ENCODE results near the gene CERS1. TPM values are rescaled to one million over a fixed set of nuclear protein-coding genes. Genes with fewer than 3 reads are reported as not detected.
A peak's percentile ranks its signal among the peaks of the same experiment; 100 is the strongest.

CERS1 gene
- total RNA-seq, 2 experiments from 2014 or later: not detected

GRCh38 chr19:18876865-18877264, 19.1 kb downstream of the CERS1 start:
- ChIA-PET POLR2A (interaction anchor here (0.8 kb wide), 1 partner anchor 42 kb away, joined by 4 read pairs; no protein-coding TSS in a partner anchor), CTCF (interaction anchor here (1.5 kb wide), 1 partner anchor 30 kb away, joined by 5 read pairs; no protein-coding TSS in a partner anchor)
- H3K9me3 Mint-ChIP-seq (ENCODE audit: insufficient read depth): no peaks in the 10 kb centered on the region
- no peaks in the 10 kb centered on the region for H3K36me3 Mint-ChIP-seq (ENCODE audit: low read depth)
- H3K27me3 Mint-ChIP-seq (ENCODE audit: low read depth): no peaks in the 10 kb centered on the region
- H3K27ac Mint-ChIP-seq: no peak overlapping the region
- H3K4me3 Mint-ChIP-seq: no peak overlapping the region
- no peaks in the 10 kb centered on the region for H3K4me1 Mint-ChIP-seq (ENCODE audit: low read depth)
- DNase-seq (no peak), ATAC-seq (no peak)

GRCh38 chr19:18875726-18876125, 20.2 kb downstream of the CERS1 start:
- CTCF ChIA-PET: interaction anchor here (0.9 to 1.5 kb wide), 3 partner anchors 9 to 287 kb away, joined by 3 to 5 read pairs (median 3); partner anchors contain the start of gene REX1BD

GRCh38 chr19:18871543-18871942, 24.4 kb downstream of the CERS1 start:
- ATAC-seq: no peak
- no peak overlapping the region for H3K4me3 Mint-ChIP-seq
- POLR2A ChIA-PET: no interaction called here

More at GRCh38 chr19:18875726-18876125, 20.2 kb downstream of the CERS1 start:
- Mint-ChIP-seq H3K27me3 (ENCODE audit: low read depth) (no peaks in the 10 kb centered on the region), H3K9me3 (ENCODE audit: insufficient read depth) (no peaks in the 10 kb centered on the region), H3K36me3 (ENCODE audit: low read depth) (peaks cover 2% of the 10 kb centered on the region), H3K4me1 (ENCODE audit: low read depth) (no peaks in the 10 kb centered on the region), H3K27ac (no peak overlapping the region), H3K4me3 (no peak overlapping the region)
- POLR2A ChIA-PET: interaction anchor here (0.6 to 0.8 kb wide), 2 partner anchors 43 to 391 kb away, joined by 3 to 4 read pairs; partner anchors contain the start of genes COPE and DDX49
- no peak for ATAC-seq
- DNase-seq: no peak

GRCh38 chr19:18870531-18871172, 25.3 kb downstream of the CERS1 start:
- Mint-ChIP-seq H3K4me1 (ENCODE audit: low read depth) (no peaks in the 10 kb centered on the region), H3K4me3 (no peak overlapping the region), H3K9me3 (ENCODE audit: insufficient read depth) (no peaks in the 10 kb centered on the region), H3K36me3 (ENCODE audit: low read depth) (peaks cover 23% of the 10 kb centered on the region), H3K27me3 (ENCODE audit: low read depth) (no peaks in the 10 kb centered on the region), H3K27ac (no peak overlapping the region)
- ChIA-PET CTCF (no interaction called here), POLR2A (no interaction called here)
- ATAC-seq: no peak
- DNase-seq: no peak

More at GRCh38 chr19:18871543-18871942, 24.4 kb downstream of the CERS1 start:
- DNase-seq: no peak
- no peaks in the 10 kb centered on the region for H3K4me1 Mint-ChIP-seq (ENCODE audit: low read depth)
- H3K27ac Mint-ChIP-seq: no peak overlapping the region
- no peaks in the 10 kb centered on the region for H3K27me3 Mint-ChIP-seq (ENCODE audit: low read depth)
- H3K36me3 Mint-ChIP-seq (ENCODE audit: low read depth): peaks cover 18% of the 10 kb centered on the region
- CTCF ChIA-PET: no interaction called here
- H3K9me3 Mint-ChIP-seq (ENCODE audit: insufficient read depth): no peaks in the 10 kb centered on the region

GRCh38 chr19:18869781-18870530, 26.0 kb downstream of the CERS1 start:
- ATAC-seq (no peak), DNase-seq (no peak)
- Mint-ChIP-seq H3K4me1 (ENCODE audit: low read depth) (no peaks in the 10 kb centered on the region), H3K36me3 (ENCODE audit: low read depth) (peaks cover 25% of the 10 kb centered on the region), H3K9me3 (ENCODE audit: insufficient read depth) (no peaks in the 10 kb centered on the region), H3K27ac (no peak overlapping the region), H3K27me3 (ENCODE audit: low read depth) (no peaks in the 10 kb centered on the region), H3K4me3 (no peak overlapping the region)
- CTCF ChIA-PET: no interaction called here
- POLR2A ChIA-PET: no interaction called here

GRCh38 chr19:18869023-18869618, 26.8 kb downstream of the CERS1 start:
- Mint-ChIP-seq H3K36me3 (ENCODE audit: low read depth) (peaks cover 28% of the 10 kb centered on the region), H3K4me1 (ENCODE audit: low read depth) (no peaks in the 10 kb centered on the region), H3K27me3 (ENCODE audit: low read depth) (no peaks in the 10 kb centered on the region), H3K9me3 (ENCODE audit: insufficient read depth) (no peaks in the 10 kb centered on the region), H3K27ac (no peak overlapping the region), H3K4me3 (no peak overlapping the region)
- ATAC-seq (no peak), DNase-seq (no peak)
- POLR2A ChIA-PET: no interaction called here
- CTCF ChIA-PET: no interaction called here

GRCh38 chr19:18868380-18869022, 27.5 kb downstream of the CERS1 start:
- Mint-ChIP-seq H3K27ac (no peak overlapping the region), H3K27me3 (ENCODE audit: low read depth) (no peaks in the 10 kb centered on the region), H3K9me3 (ENCODE audit: insufficient read depth) (no peaks in the 10 kb centered on the region), H3K4me3 (no peak overlapping the region), H3K4me1 (ENCODE audit: low read depth) (no peaks in the 10 kb centered on the region), H3K36me3 (ENCODE audit: low read depth) (peaks cover 33% of the 10 kb centered on the region)
- ATAC-seq: no peak
- CTCF ChIA-PET: interaction anchor here (1.6 kb wide), 1 partner anchor 21 kb away, joined by 3 read pairs; no protein-coding TSS in a partner anchor
- no peak for DNase-seq
- POLR2A ChIA-PET: no interaction called here

GRCh38 chr19:18867751-18868150, 28.2 kb downstream of the CERS1 start:
- Mint-ChIP-seq H3K36me3 (ENCODE audit: low read depth) (peaks cover 34% of the 10 kb centered on the region), H3K27ac (no peak overlapping the region), H3K27me3 (ENCODE audit: low read depth) (no peaks in the 10 kb centered on the region), H3K4me3 (no peak overlapping the region), H3K9me3 (ENCODE audit: insufficient read depth) (no peaks in the 10 kb centered on the region), H3K4me1 (ENCODE audit: low read depth) (no peaks in the 10 kb centered on the region)
- POLR2A ChIA-PET: no interaction called here
- CTCF ChIA-PET: interaction anchor here (1.1 to 2.2 kb wide), 3 partner anchors 9 to 347 kb away, joined by 3 to 6 read pairs (median 5); no protein-coding TSS in a partner anchor
- ATAC-seq (no peak), DNase-seq (no peak)

GRCh38 chr19:18867199-18867598, 28.8 kb downstream of the CERS1 start:
- Mint-ChIP-seq H3K36me3 (ENCODE audit: low read depth) (peaks cover 37% of the 10 kb centered on the region), H3K9me3 (ENCODE audit: insufficient read depth) (no peaks in the 10 kb centered on the region), H3K27me3 (ENCODE audit: low read depth) (no peaks in the 10 kb centered on the region), H3K4me1 (ENCODE audit: low read depth) (no peaks in the 10 kb centered on the region), H3K27ac (no peak overlapping the region), H3K4me3 (no peak overlapping the region)
- DNase-seq (no peak), ATAC-seq (no peak)
- POLR2A ChIA-PET: no interaction called here
- CTCF ChIA-PET: interaction anchor here (0.9 to 2.2 kb wide), 4 partner anchors 8 to 347 kb away, joined by 3 to 6 read pairs (median 4); no protein-coding TSS in a partner anchor

GRCh38 chr19:18866800-18867123, 29.2 kb downstream of the CERS1 start:
- Mint-ChIP-seq H3K4me3 (no peak overlapping the region), H3K9me3 (ENCODE audit: insufficient read depth) (no peaks in the 10 kb centered on the region), H3K27ac (no peak overlapping the region), H3K27me3 (ENCODE audit: low read depth) (no peaks in the 10 kb centered on the region), H3K36me3 (ENCODE audit: low read depth) (peaks cover 40% of the 10 kb centered on the region), H3K4me1 (ENCODE audit: low read depth) (no peaks in the 10 kb centered on the region)
- DNase-seq: no peak
- ChIA-PET CTCF (interaction anchor here (0.9 to 2.2 kb wide), 6 partner anchors 8 to 346 kb away, joined by 3 to 9 read pairs (median 4); no protein-coding TSS in a partner anchor), POLR2A (no interaction called here)
- no peak for ATAC-seq

- no peak overlapping the region for H3K4me3 Mint-ChIP-seq
- no peaks in the 10 kb centered on the region for H3K27me3 Mint-ChIP-seq (ENCODE audit: low read depth)
- no peaks in the 10 kb centered on the region for H3K4me1 Mint-ChIP-seq (ENCODE audit: low read depth)
- DNase-seq: peak; percentile 67
- H3K9me3 Mint-ChIP-seq (ENCODE audit: insufficient read depth): no peaks in the 10 kb centered on the region
- H3K27ac Mint-ChIP-seq: no peak overlapping the region
- POLR2A ChIA-PET: no interaction called here
- peak; percentile 84 for ATAC-seq
- H3K36me3 Mint-ChIP-seq (ENCODE audit: low read depth): peaks cover 46% of the 10 kb centered on the region
- CTCF ChIA-PET: interaction anchor here (0.6 to 2.2 kb wide), 7 partner anchors 9 to 346 kb away, joined by 3 to 9 read pairs (median 3); partner anchors contain the start of genes COPE and DDX49
Measured at GRCh38 chr19:18865973-18866799, 29.8 kb downstream of the CERS1 start.
